ENCODE measurements around the gene GNAS.

DNA sequence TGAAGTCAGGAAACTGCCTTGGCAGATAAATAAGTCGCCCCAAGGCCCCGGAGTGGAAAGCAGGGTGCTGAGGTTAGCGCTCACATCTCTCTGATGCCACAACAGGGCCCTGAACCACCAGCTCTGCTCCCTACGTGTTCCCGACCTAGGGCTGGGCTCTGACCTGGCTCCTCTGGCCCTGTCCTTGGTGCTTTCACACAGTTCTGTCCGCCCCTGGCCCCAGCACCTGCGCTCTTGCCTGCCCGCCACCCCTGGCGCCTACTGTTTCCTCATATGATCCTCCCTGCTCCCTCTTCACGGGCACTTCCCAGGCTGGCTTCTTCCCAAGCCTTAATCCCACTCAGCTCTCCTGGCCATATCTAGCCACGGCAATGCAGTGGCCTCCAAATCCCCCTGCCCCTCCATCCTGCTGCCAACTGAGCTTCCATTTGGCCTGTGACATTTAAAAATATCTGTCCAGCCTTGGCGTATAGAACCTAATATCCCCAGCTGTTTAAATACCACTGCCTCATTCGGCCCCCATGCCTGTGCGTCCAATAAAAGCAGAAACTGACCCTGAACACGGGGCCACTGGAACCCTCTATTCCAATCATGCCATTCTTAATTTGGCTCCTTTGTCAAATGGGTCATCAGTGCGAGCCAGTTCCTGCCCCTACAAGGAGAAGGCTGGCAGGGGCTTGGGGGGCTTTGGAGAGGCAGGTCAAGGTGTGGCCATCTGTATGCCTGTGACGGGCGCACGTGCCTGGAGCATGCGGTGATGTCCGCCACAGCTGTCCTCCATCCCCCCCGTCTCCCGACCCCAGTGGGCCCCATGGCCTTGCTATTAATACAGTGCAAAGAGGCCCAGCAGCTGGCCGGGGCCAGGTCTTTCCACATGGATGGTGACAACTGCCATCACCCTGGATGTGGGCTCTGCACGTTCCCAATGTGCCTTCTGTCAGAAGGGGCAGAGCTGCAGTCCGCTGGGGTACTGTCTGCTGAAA, 29.5 kb upstream of the GNAS start:
- TF ChIP-seq GATA2 (IDR thresholded peaks at IDR 0.05; ENCODE audit: low read depth, low read length) = no peak
- TF ChIP-seq GATA3 (IDR thresholded peaks at IDR 0.05; ENCODE audit: low read depth, low read length) = no peak
